Suprapubic skin (tissue), 4 donors: Measurements from ENCODE around the gene TPPP2. TPM values are rescaled to one million over a fixed set of nuclear protein-coding genes. Genes with fewer than 3 reads are reported as not detected.
A peak's percentile ranks its signal among the peaks of the same experiment; 100 is the strongest.
"Not testable (repeated sequence)": the region's sequence is repeated elsewhere in the genome, so short reads cannot be mapped to it uniquely, and the experiment has no call there.

Experiments used
- DNase-seq, 2 donors: peaks; one replicate each; pipeline ENCODE4 v3.0.0-alpha.2; 2019; ENCODE audit warnings: low spot score in 2 of 2
- H3K27ac ChIP-seq: fragments of 200-600 bp; sonication (generic); one replicate; pipeline ENCODE4 v1.5.1; 2019
- H3K27me3 ChIP-seq: fragments of 200-600 bp; sonication (generic); one replicate; pipeline ENCODE4 v1.5.1; 2019
- H3K36me3 ChIP-seq: fragments of 200-600 bp; sonication (generic); one replicate; pipeline ENCODE4 v1.5.1; 2019
- H3K4me1 ChIP-seq: fragments of 200-600 bp; sonication (generic); one replicate; pipeline ENCODE4 v1.5.1; 2019
- H3K4me3 ChIP-seq: fragments of 200-600 bp; sonication (generic); one replicate; pipeline ENCODE4 v1.5.1; 2019; ENCODE audit warnings: mild to moderate bottlenecking
- H3K9me3 ChIP-seq: fragments of 200-600 bp; sonication (generic); one replicate; pipeline ENCODE4 v1.5.1; 2019
- EP300 ChIP-seq: sonication (generic); formaldehyde crosslinking; IDR thresholded peaks from one replicate; pipeline ENCODE4 v1.6.1; 2017; ENCODE audit warnings: antibody characterized with exemption
- POLR2A ChIP-seq, 2 donors: fragments of 450-650 bp; IDR thresholded peaks; one replicate each; pipeline ENCODE4 v1.6.1; 2017; ENCODE audit warnings: antibody characterized with exemption in 2 of 2, mild to moderate bottlenecking in 2 of 2, moderate library complexity in 2 of 2
- POLR2AphosphoS5 ChIP-seq, 3 donors: sonication (generic); formaldehyde crosslinking; IDR thresholded peaks; one replicate each; pipeline ENCODE4 v1.6.1; 2017; ENCODE audit warnings: antibody characterized with exemption in 3 of 3
- WGBS: methylation state at CpG from one replicate; pipeline ENCODE4 v1.1.5; 2018; 5-methylcytosine and 5-hydroxymethylcytosine counted together
- total RNA-seq, 4 donors: library from RNA; depleted of rRNA; stranded (reverse); fragments of >200 nt; gene quantifications; one replicate each; pipeline ENCODE4 v1.1.0, GENCODE V29; 2016
- TF ChIP-seq, protein P1 (sequence below), 2 donors: fragments of 200-600 bp in 1 of 2; fragments of 450-650 bp in 1 of 2; sonication (generic) in 1 of 2; IDR thresholded peaks; one replicate each; pipeline ENCODE4 v1.5.1; 2016 to 2019; ENCODE audit warnings: antibody characterized with exemption in 2 of 2, mild to moderate bottlenecking in 1 of 2, moderate library complexity in 1 of 2

The TPPP2 gene
- total RNA-seq, 4 donors from 2014 or later, result not detected

DNA sequence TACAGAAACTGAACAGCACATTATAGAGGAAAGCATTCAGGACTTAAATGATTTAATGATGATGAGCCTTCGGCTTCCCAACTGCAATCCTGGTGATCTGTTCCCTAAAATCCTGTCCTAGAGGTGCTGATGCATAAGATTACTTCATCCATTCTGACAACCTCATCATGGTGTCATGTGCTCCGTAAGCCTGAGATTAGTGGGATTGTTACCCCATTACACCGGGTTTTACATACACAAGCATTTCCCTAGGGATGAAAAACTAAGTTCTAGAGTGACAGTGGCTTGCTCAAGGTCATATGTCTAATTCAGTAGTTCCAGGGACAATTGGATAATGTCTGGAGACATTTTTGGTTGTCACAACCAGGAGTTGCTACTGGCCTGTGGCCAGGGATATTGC, 7.1 kb downstream of the TPPP2 start:
- no peaks in the 10 kb centered on the region for H3K9me3 ChIP-seq
- DNase-seq, result no peak
- WGBS, result 81% methylated on average over 3 of the region's 3 CpGs
- H3K4me1 ChIP-seq, result peaks cover 42% of the 10 kb centered on the region
- H3K27me3 ChIP-seq, result no peaks in the 10 kb centered on the region
- H3K4me3 ChIP-seq, result no peak overlapping the region
- TF ChIP-seq EP300, result no peak
- no peak for TF ChIP-seq POLR2AphosphoS5 (IDR thresholded peaks at IDR 0.05)
- no peak overlapping the region for H3K27ac ChIP-seq
- no peaks in the 10 kb centered on the region for H3K36me3 ChIP-seq

DNA sequence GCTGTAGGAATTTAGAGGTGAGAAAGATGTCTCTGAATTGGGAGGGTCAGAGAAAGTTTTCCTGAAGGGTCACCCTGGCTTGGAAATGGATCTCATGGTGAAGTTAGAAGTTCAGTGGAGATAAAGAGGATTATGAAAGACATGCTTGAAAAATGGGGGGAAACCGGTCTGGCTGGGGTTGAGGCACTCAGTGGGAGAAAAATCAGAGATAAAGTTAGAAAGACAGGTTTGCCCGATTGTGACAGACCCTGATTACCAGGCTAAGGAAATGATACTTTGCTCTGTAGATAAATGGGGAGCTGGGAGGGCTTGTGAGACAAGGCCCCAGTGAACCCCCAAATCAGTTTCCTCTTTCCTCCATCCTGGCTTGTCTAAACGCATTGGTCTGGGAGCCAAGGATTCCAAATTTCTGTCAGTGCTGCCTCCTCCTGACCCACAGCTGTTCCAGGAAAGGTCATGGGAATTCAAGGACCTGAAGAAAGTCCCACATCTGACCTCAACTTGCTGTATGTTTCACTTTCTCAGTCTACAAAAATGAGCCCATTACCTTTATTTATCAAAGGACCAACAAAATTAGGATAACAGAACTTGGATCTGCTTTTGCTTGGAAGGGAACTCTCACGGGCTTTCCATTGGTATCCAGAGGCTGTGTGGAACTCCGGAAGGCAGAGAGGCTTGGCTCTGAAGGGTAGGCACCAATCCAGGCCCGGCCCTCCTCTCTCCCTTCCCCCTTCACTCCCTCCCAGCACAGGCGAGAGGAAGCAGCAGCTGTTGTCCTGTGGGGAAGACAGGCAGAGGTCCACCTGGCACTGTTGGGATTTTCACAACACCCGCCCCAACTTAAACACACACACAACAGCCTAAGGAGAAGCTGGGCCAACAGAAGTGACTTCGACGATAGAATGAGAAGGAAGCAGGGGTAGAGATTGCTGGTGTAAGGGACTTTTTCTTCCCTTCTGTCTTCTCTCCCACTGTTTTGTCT, 8.7 kb downstream of the TPPP2 start:
- no peaks in the 10 kb centered on the region for H3K9me3 ChIP-seq
- TF ChIP-seq POLR2AphosphoS5 (IDR thresholded peaks at IDR 0.05) (peak in 1 of 3 donors; percentile 12), POLR2A (IDR thresholded peaks at IDR 0.05) (no peak)
- TF ChIP-seq, protein P1, sequence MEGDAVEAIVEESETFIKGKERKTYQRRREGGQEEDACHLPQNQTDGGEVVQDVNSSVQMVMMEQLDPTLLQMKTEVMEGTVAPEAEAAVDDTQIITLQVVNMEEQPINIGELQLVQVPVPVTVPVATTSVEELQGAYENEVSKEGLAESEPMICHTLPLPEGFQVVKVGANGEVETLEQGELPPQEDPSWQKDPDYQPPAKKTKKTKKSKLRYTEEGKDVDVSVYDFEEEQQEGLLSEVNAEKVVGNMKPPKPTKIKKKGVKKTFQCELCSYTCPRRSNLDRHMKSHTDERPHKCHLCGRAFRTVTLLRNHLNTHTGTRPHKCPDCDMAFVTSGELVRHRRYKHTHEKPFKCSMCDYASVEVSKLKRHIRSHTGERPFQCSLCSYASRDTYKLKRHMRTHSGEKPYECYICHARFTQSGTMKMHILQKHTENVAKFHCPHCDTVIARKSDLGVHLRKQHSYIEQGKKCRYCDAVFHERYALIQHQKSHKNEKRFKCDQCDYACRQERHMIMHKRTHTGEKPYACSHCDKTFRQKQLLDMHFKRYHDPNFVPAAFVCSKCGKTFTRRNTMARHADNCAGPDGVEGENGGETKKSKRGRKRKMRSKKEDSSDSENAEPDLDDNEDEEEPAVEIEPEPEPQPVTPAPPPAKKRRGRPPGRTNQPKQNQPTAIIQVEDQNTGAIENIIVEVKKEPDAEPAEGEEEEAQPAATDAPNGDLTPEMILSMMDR (IDR thresholded peaks at IDR 0.05), result no peak
- no peaks in the 10 kb centered on the region for H3K27me3 ChIP-seq
- DNase-seq, result peak; percentile 89 to 90
- H3K4me3 ChIP-seq, result no peak overlapping the region
- H3K36me3 ChIP-seq, result no peaks in the 10 kb centered on the region
- peaks cover 57% of the 10 kb centered on the region for H3K4me1 ChIP-seq
- 13% methylated on average over 10 of the region's 10 CpGs for WGBS
- peak overlapping the region; percentile 73 for H3K27ac ChIP-seq

DNA sequence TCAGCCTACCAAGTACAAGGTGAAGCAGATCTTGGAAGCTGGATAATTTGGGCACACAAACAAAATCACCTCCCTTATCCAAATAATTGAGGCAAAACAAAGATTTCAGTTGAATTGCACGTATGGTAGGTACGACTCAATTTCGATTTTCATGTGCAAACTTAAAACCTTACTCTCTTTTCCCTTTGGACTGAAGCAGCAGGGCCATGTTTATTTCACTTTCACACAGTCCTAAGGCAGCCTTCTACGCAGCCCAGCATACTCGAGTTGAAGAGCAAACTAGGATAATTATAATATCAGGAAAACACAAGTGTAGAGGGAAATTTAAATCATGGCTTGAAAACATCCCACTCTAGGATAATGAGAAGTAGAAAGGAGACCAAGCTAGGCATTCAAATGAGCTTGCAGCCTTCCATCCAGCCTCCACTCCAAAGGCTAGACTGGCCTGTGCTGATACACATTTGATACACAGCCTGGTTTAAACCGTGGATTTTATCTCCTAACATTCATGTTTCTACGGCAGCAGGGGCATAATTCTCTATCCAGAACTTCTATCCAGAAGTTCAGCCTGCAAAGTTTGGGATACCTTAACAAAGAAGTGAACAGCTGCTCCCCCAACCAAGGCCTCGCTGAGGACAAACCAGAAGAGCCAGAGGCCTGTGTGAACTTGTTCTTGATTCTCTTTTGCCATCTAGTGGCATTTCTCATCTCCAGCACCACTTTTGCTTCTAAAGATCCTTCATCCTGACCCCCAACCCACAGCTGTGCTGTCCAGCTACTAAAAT, 9.8 kb downstream of the TPPP2 start:
- Histone ChIP-seq H3K36me3 (no peaks in the 10 kb centered on the region), H3K27ac (peak overlapping the region; percentile 73), H3K9me3 (no peaks in the 10 kb centered on the region), H3K4me1 (peaks cover 60% of the 10 kb centered on the region), H3K27me3 (no peaks in the 10 kb centered on the region), H3K4me3 (no peak overlapping the region)
- TF ChIP-seq, protein P1 (IDR thresholded peaks at IDR 0.05), result peak; percentile 46 to 52
- TF ChIP-seq POLR2AphosphoS5 (IDR thresholded peaks at IDR 0.05), result no peak
- no peak for DNase-seq
- WGBS, result 43% methylated on average over 8 of the region's 8 CpGs

DNA sequence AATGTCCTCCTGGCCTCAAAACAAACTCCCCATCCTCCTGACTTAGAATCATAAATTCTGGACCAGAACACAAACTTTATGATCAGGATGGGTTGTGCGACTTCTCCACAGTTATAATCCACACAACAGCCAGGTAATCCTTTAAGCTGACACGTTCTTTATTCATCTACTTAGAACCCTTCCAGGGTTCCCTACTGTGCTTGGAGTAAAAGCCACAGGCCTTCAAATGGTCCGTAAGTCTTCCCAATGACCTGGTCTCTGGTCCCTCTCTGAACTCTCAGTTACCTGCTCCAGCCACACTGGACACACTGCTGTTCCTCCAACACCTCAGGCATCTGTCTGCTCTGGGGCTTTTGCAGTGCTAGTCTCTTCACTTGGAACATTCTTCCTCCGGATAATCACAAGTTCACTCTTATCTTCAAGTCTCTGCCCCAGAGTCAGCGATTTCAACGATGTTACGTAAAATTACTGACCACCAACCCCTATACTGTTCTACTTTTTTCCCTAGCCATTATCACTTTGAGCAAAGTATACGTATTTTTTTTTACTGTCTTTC, 10.4 kb downstream of the TPPP2 start:
- Histone ChIP-seq H3K4me1 (peaks cover 60% of the 10 kb centered on the region), H3K9me3 (no peaks in the 10 kb centered on the region), H3K27ac (peak overlapping the region; percentile 73), H3K4me3 (no peak overlapping the region), H3K27me3 (no peaks in the 10 kb centered on the region), H3K36me3 (no peaks in the 10 kb centered on the region)
- DNase-seq, result no peak
- WGBS, result 69% methylated on average over 8 of the region's 8 CpGs
- TF ChIP-seq POLR2AphosphoS5 (IDR thresholded peaks at IDR 0.05) (no peak), EP300 (no peak), POLR2A (IDR thresholded peaks at IDR 0.05) (no peak)
- TF ChIP-seq, protein P1 (IDR thresholded peaks at IDR 0.05), result no peak

DNA sequence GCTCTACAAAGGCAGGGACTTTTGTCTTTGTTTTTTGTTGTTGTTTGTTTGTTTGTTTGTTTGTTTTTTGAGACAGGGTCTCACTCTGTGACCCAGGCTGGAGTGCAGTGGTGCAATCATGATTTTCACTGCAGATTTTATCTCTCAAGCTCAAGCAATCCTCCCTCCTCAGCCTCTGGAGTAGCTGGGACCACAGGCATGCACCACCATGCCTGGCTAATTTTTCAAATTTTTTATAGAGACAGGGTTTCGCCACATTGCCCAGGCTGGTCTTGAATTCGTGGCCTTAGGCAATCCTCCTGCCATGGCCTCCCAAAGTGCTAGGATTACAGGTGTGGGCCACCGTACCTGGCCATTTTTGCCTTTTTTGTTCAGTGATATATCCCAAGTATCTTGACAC, 10.9 kb downstream of the TPPP2 start:
- H3K36me3 ChIP-seq, H3K27me3 ChIP-seq, H3K4me3 ChIP-seq, DNase-seq, H3K9me3 ChIP-seq: not testable (repeated sequence)
- 87% methylated on average over 3 of the region's 3 CpGs for WGBS
- peak overlapping the region; percentile 64 for H3K27ac ChIP-seq
- peaks cover 60% of the 10 kb centered on the region for H3K4me1 ChIP-seq
